DOHH2 (cell line): ENCODE results near the gene PREX1.

ENCODE experiments used
- H3F3A ChIP-seq: fragments of 200-600 bp; sonication (generic), shearing (Covaris generic); 2 replicates; pipeline ENCODE4 v1.6.0; 2016; ENCODE audit warnings: antibody characterized with exemption, mild to moderate bottlenecking; ENCODE audit not compliant: control insufficient read depth, insufficient read depth
- H3K27ac ChIP-seq: fragments of 200-600 bp; sonication (generic); 2 replicates; pipeline ENCODE4 v1.5.1; 2014; ENCODE audit warnings: low read depth, mild to moderate bottlenecking, low read length, moderate library complexity
- H3K27me3 ChIP-seq: fragments of 200-600 bp; sonication (generic); 2 replicates; pipeline ENCODE4 v1.6.1; 2014; ENCODE audit warnings: mild to moderate bottlenecking, low read length, mixed read lengths; ENCODE audit not compliant: control insufficient read depth
- H3K36me3 ChIP-seq: fragments of 200-600 bp; sonication (generic); 2 replicates; pipeline ENCODE4 v1.6.1; 2014; ENCODE audit warnings: mild to moderate bottlenecking, low read length, moderate library complexity, mixed read lengths; ENCODE audit not compliant: control insufficient read depth
- H3K4me1 ChIP-seq: fragments of 200-600 bp; sonication (generic); 2 replicates; pipeline ENCODE4 v1.6.1; 2014; ENCODE audit warnings: mild to moderate bottlenecking, low read length, mixed read lengths; ENCODE audit not compliant: control insufficient read depth
- H3K4me2 ChIP-seq: fragments of 200-600 bp; sonication (generic); 2 replicates; pipeline ENCODE4 v1.6.0; 2014; ENCODE audit warnings: mild to moderate bottlenecking, low read length, moderate library complexity
- H3K4me3 ChIP-seq: fragments of 200-600 bp; sonication (generic); 2 replicates; pipeline ENCODE4 v1.5.1; 2014; ENCODE audit warnings: mild to moderate bottlenecking, low read length, mixed read lengths
- H3K79me2 ChIP-seq: fragments of 200-600 bp; sonication (generic); 2 replicates; pipeline ENCODE4 v1.6.1; 2014; ENCODE audit warnings: mild to moderate bottlenecking, low read length, mixed read lengths; ENCODE audit not compliant: control insufficient read depth
- H3K9me2 ChIP-seq: fragments of 200-600 bp; sonication (generic); replicated peaks from 2 replicates; pipeline ENCODE4 v1.6.1; 2014; ENCODE audit warnings: mild to moderate bottlenecking, low read length, mixed read lengths; ENCODE audit not compliant: control insufficient read depth
- H3K9me3 ChIP-seq: fragments of 200-600 bp; sonication (generic); 2 replicates; pipeline ENCODE4 v1.6.1; 2014; ENCODE audit warnings: antibody characterized with exemption, low read length, mixed read lengths; ENCODE audit not compliant: control insufficient read depth, insufficient read depth
- H4K20me1 ChIP-seq: fragments of 200-600 bp; sonication (generic); 2 replicates; pipeline ENCODE4 v1.6.0; 2014; ENCODE audit warnings: low read depth, mild to moderate bottlenecking, antibody characterized with exemption, low read length, moderate library complexity; ENCODE audit not compliant: control insufficient read depth, insufficient read depth
- CTCF ChIP-seq: fragments of 200-600 bp; sonication (generic); IDR thresholded peaks from one replicate; pipeline ENCODE4 v1.5.1; 2014; ENCODE audit warnings: antibody characterized with exemption, mild to moderate bottlenecking, low read depth, low read length; ENCODE audit not compliant: poor library complexity, severe bottlenecking
- EZH2phosphoT487 ChIP-seq: fragments of 200-600 bp; sonication (generic); IDR thresholded peaks from 2 replicates; pipeline ENCODE4 v1.6.1; 2017; ENCODE audit warnings: borderline replicate concordance, mild to moderate bottlenecking, antibody characterized with exemption, low read length, moderate library complexity, mixed read lengths

PREX1 gene

GRCh38 chr20:48835390-48835789 lies 7.6 kb upstream of the PREX1 start:
- Histone ChIP-seq H3K27ac (no peak overlapping the region), H3K4me1 (peaks cover 36% of the 10 kb centered on the region), H3K9me3 (no peaks in the 10 kb centered on the region), H3K4me3 (no peak overlapping the region), H3F3A (no peaks in the 10 kb centered on the region; the same call in 1 of the 2 replicates), H3K79me2 (no peaks in the 10 kb centered on the region), H4K20me1 (no peaks in the 10 kb centered on the region), H3K27me3 (no peaks in the 10 kb centered on the region), H3K4me2 (no peak overlapping the region), H3K36me3 (no peaks in the 10 kb centered on the region), H3K9me2 (no peaks in the 10 kb centered on the region)
- TF ChIP-seq EZH2phosphoT487: no peak
- TF ChIP-seq CTCF: no peak

- H3K27ac ChIP-seq: no peak overlapping the region
- no peak overlapping the region for H3K4me3 ChIP-seq
- no peaks in the 10 kb centered on the region for H3K27me3 ChIP-seq
- no peaks in the 10 kb centered on the region for H3K36me3 ChIP-seq
- TF ChIP-seq EZH2phosphoT487 (no peak), CTCF (no peak)
- H3K79me2 ChIP-seq: no peaks in the 10 kb centered on the region
- no peaks in the 10 kb centered on the region; the same call in 1 of the 2 replicates for H3F3A ChIP-seq
- H4K20me1 ChIP-seq: no peaks in the 10 kb centered on the region
- no peaks in the 10 kb centered on the region for H3K9me2 ChIP-seq
- H3K4me1 ChIP-seq: peaks cover 29% of the 10 kb centered on the region
- no peaks in the 10 kb centered on the region for H3K9me3 ChIP-seq
- no peak overlapping the region for H3K4me2 ChIP-seq
Measured at GRCh38 chr20:48834278-48834677, 6.5 kb upstream of the PREX1 start.

GRCh38 chr20:48832405-48832730 lies 4.6 kb upstream of the PREX1 start:
- Histone ChIP-seq H3K27me3 (peaks cover 3% of the 10 kb centered on the region), H3F3A (no peaks in the 10 kb centered on the region; the same call in 1 of the 2 replicates), H3K4me2 (peak overlapping the region; percentile 31), H3K4me1 (peaks cover 28% of the 10 kb centered on the region), H3K9me2 (no peaks in the 10 kb centered on the region), H4K20me1 (no peaks in the 10 kb centered on the region), H3K79me2 (no peaks in the 10 kb centered on the region), H3K4me3 (no peak overlapping the region), H3K9me3 (no peaks in the 10 kb centered on the region), H3K27ac (no peak overlapping the region), H3K36me3 (no peaks in the 10 kb centered on the region)
- no peak for TF ChIP-seq EZH2phosphoT487
- no peak for TF ChIP-seq CTCF
